ENCODE measurements around the gene UACA. TPM values are rescaled to one million over a fixed set of nuclear protein-coding genes. Genes with fewer than 3 reads are reported as not detected.

Gene UACA
- total and polyA plus RNA-seq, 7 donors = 19.1 to 51.0 (median 26.4) TPM

DNA sequence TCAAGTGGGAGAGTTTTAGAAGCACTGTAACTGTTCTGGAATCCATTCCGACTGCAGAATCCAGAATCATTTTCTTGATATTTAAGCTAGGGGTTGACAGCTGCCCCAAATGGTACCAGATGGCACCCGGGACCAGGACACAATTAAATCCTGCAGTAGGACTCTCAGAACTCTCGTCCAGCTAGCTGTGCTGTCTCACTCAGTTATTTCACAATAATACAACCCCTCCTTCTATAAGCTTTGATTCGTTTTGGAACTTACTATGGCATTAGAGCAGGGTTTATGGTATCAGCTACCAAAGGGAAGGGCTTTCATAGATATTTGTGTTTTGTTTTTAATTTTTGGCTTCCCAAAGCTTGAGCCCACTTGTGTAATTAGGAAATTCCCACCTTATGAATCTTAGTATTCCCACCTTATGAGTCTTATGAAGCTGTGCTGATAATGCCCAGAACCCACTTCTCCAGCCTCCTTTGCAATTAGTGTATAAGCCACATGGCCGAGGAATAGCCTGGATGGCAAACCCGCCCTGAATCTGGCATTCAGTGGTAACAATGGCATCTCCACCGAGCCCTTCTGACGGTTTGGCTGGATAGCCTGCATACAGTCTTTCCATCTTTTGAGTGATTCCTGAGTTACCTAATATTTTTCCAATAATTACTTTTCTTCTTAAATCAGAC is 120.1 kb downstream of the UACA start:
- Histone ChIP-seq H3K27ac (no peak overlapping the region), H3K36me3 (no peaks in the 10 kb centered on the region), H3K9me3 (no peaks in the 10 kb centered on the region), H3K4me3 (no peak overlapping the region), H3K27me3 (no peaks in the 10 kb centered on the region), H3K4me1 (no peaks in the 10 kb centered on the region)
- intact Hi-C loops (cut with DNase I) = no loop called here
- WGBS, 2 donors = 88% methylated on average over 8 of the region's 8 CpGs
- TF ChIP-seq EP300 (IDR thresholded peaks at IDR 0.05) = no peak
- TF ChIP-seq, protein P1, sequence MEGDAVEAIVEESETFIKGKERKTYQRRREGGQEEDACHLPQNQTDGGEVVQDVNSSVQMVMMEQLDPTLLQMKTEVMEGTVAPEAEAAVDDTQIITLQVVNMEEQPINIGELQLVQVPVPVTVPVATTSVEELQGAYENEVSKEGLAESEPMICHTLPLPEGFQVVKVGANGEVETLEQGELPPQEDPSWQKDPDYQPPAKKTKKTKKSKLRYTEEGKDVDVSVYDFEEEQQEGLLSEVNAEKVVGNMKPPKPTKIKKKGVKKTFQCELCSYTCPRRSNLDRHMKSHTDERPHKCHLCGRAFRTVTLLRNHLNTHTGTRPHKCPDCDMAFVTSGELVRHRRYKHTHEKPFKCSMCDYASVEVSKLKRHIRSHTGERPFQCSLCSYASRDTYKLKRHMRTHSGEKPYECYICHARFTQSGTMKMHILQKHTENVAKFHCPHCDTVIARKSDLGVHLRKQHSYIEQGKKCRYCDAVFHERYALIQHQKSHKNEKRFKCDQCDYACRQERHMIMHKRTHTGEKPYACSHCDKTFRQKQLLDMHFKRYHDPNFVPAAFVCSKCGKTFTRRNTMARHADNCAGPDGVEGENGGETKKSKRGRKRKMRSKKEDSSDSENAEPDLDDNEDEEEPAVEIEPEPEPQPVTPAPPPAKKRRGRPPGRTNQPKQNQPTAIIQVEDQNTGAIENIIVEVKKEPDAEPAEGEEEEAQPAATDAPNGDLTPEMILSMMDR (IDR thresholded peaks at IDR 0.05) = no peak
- no peak for DNase-seq

DNA sequence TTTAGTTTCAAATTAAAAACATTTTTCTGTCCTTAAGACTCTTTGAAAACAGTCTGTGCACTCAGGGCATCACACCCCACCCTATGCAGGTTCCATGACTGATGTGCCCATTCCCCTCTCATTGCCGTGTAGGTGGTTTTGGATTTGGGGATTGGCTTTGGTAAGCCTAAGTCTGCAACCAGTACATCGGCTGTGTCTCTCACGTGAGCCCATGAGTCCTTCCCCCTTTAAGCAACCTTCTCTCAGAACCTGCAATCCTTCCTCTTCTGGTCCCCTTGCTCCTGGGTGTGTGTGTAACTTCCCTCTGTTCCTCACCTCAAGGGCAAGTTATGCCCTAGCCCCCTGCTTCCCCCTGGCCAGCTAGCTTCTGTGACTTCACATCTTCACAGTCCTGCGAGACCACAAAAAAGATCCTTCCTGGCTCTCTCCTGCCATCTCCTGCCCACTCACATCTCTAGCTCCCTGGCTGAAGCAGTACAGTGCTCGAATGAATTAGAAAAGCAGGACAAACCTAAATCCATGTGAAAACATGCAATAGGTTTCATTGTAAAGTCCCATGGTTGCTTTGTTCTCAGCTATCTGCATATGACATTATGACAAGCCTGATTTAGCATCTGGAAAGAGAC is 126.7 kb downstream of the UACA start:
- no peaks in the 10 kb centered on the region for H3K9me3 ChIP-seq
- H3K27ac ChIP-seq = no peak overlapping the region
- H3K4me1 ChIP-seq = no peaks in the 10 kb centered on the region
- no peaks in the 10 kb centered on the region for H3K27me3 ChIP-seq
- H3K4me3 ChIP-seq = no peak overlapping the region
- intact Hi-C loops (cut with DNase I) = no loop called here
- DNase-seq = no peak
- WGBS, 2 donors = 52 to 83% methylated on average over 5 of the region's 5 CpGs
- no peak for TF ChIP-seq POLR2AphosphoS5 (IDR thresholded peaks at IDR 0.05)
- TF ChIP-seq, protein P1 (IDR thresholded peaks at IDR 0.05) = peak in 2 of 4 experiments; percentile 13 to 16
- no peak for TF ChIP-seq POLR2A (IDR thresholded peaks at IDR 0.05)
- no peaks in the 10 kb centered on the region for H3K36me3 ChIP-seq

DNA sequence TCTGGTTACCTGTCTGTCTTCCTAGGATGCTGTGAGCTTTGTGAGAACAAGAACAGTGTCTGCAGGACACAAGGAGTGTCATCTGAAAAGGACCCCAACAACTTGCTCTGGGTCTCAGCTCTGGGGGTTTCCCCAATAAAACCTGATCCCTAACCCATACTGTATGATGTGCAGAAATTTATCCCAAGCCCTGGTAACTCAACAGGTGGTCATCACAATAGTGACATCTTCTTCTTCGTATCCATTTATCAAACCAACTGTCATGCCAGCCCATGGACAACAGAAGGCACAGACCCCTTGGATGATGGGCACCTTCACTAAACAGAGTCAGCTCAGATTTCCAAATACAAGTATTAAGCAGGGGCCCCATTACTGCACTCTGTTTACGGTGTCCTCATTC is 127.5 kb downstream of the UACA start:
- Histone ChIP-seq H3K4me3 (no peak overlapping the region), H3K4me1 (no peaks in the 10 kb centered on the region), H3K27ac (no peak overlapping the region), H3K9me3 (no peaks in the 10 kb centered on the region), H3K36me3 (no peaks in the 10 kb centered on the region), H3K27me3 (no peaks in the 10 kb centered on the region)
- no peak for DNase-seq
- intact Hi-C loops (cut with DNase I) = no loop called here
- TF ChIP-seq POLR2AphosphoS5 (IDR thresholded peaks at IDR 0.05) (no peak), EP300 (IDR thresholded peaks at IDR 0.05) (no peak), POLR2A (IDR thresholded peaks at IDR 0.05) (no peak)
- TF ChIP-seq, protein P1 (IDR thresholded peaks at IDR 0.05) = no peak
- 93 to 95% methylated on average over 2 of the region's 2 CpGs for WGBS, 2 donors

DNA sequence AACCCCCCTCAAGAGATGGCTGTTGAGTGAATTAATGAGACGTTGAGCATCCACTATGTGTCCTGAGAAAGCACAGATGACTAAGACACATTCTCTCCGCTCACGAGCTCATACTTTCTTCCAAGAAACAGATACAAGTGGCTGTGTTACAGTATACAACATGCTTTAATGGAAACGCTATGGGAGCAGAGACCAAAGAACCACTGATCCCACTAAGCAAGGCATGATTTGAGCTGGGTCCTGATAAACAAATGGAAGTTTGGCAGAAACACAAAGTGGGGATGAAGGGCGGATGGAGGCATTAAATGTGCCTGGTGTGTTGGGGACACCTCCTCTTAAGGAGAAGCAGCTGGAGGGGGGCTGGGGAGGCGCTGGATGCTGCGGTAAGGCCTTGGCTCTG is 129.4 kb downstream of the UACA start:
- TF ChIP-seq POLR2AphosphoS5 (IDR thresholded peaks at IDR 0.05) (no peak), POLR2A (IDR thresholded peaks at IDR 0.05) (no peak), EP300 (IDR thresholded peaks at IDR 0.05) (no peak)
- TF ChIP-seq, protein P1 (IDR thresholded peaks at IDR 0.05) = no peak
- 86% methylated on average over 7 of the region's 7 CpGs for WGBS, 2 donors
- Histone ChIP-seq H3K4me1 (no peaks in the 10 kb centered on the region), H3K4me3 (no peak overlapping the region), H3K9me3 (no peaks in the 10 kb centered on the region), H3K36me3 (no peaks in the 10 kb centered on the region), H3K27me3 (no peaks in the 10 kb centered on the region), H3K27ac (no peak overlapping the region)
- no peak for DNase-seq
- intact Hi-C loops (cut with DNase I) = no loop called here
